ENCODE data around the gene JOSD2.
A peak's percentile ranks its signal among the peaks of the same experiment; 100 is the strongest.

Gene JOSD2

GRCh38 chr19:50480281-50481111, 30.5 kb downstream of the JOSD2 start:
- in situ Hi-C loops (cut with HindIII; ENCODE audit: low pct_ligation_motif_present, low sequenced_read_pairs): no loop called here
- TF ChIP-seq CTCF (IDR thresholded peaks at IDR 0.05; ENCODE audit: low read depth, low read length, missing control alignments): no peak
- no peak overlapping the region for H3K27ac ChIP-seq
- H3K4me3 ChIP-seq (ENCODE audit: low read depth, low read length): no peak overlapping the region
- H3K27me3 ChIP-seq (replicated peaks): no peaks in the 10 kb centered on the region
- DNase-seq: no peak
- H3K36me3 ChIP-seq (replicated peaks): peaks cover 22% of the 10 kb centered on the region

- Histone ChIP-seq H3K27ac (no peak overlapping the region), H3K27me3 (replicated peaks) (no peaks in the 10 kb centered on the region), H3K4me3 (ENCODE audit: low read depth, low read length) (no peak overlapping the region), H3K36me3 (replicated peaks) (peaks cover 22% of the 10 kb centered on the region)
- DNase-seq: no peak
- in situ Hi-C loops (cut with HindIII; ENCODE audit: low pct_ligation_motif_present, low sequenced_read_pairs): no loop called here
- TF ChIP-seq CTCF (IDR thresholded peaks at IDR 0.05; ENCODE audit: low read depth, low read length, missing control alignments): no peak
Observed at GRCh38 chr19:50479761-50480251, 31.2 kb downstream of the JOSD2 start.

- Histone ChIP-seq H3K36me3 (replicated peaks) (peaks cover 22% of the 10 kb centered on the region), H3K27me3 (replicated peaks) (no peaks in the 10 kb centered on the region), H3K4me3 (ENCODE audit: low read depth, low read length) (no peak overlapping the region), H3K27ac (no peak overlapping the region)
- in situ Hi-C loops (cut with HindIII; ENCODE audit: low pct_ligation_motif_present, low sequenced_read_pairs): no loop called here
- DNase-seq: peak; percentile 38
- TF ChIP-seq CTCF (IDR thresholded peaks at IDR 0.05; ENCODE audit: low read depth, low read length, missing control alignments): peak; percentile 79
Observed at GRCh38 chr19:50478901-50479715, 31.9 kb downstream of the JOSD2 start.

- in situ Hi-C loops (cut with HindIII; ENCODE audit: low pct_ligation_motif_present, low sequenced_read_pairs): no loop called here
- no peak overlapping the region for H3K4me3 ChIP-seq (ENCODE audit: low read depth, low read length)
- peaks cover 20% of the 10 kb centered on the region for H3K36me3 ChIP-seq (replicated peaks)
- no peaks in the 10 kb centered on the region for H3K27me3 ChIP-seq (replicated peaks)
- no peak overlapping the region for H3K27ac ChIP-seq
- no peak for TF ChIP-seq CTCF (IDR thresholded peaks at IDR 0.05; ENCODE audit: low read depth, low read length, missing control alignments)
- DNase-seq: no peak
Observed at GRCh38 chr19:50477751-50478515, 33.1 kb downstream of the JOSD2 start.

- in situ Hi-C loops (cut with HindIII; ENCODE audit: low pct_ligation_motif_present, low sequenced_read_pairs): no loop called here
Observed at GRCh38 chr19:50476907-50477238, 34.1 kb downstream of the JOSD2 start.

More at GRCh38 chr19:50476907-50477238, 34.1 kb downstream of the JOSD2 start:
- H3K36me3 ChIP-seq (replicated peaks): peaks cover 15% of the 10 kb centered on the region
- no peak overlapping the region for H3K27ac ChIP-seq
- no peaks in the 10 kb centered on the region for H3K27me3 ChIP-seq (replicated peaks)
- H3K4me3 ChIP-seq (ENCODE audit: low read depth, low read length): peak overlapping the region; percentile 87
- no peak for TF ChIP-seq CTCF (IDR thresholded peaks at IDR 0.05; ENCODE audit: low read depth, low read length, missing control alignments)
- no peak for DNase-seq

All from brain microvascular endothelial cell (primary cell).